HG03378 (cell line): ENCODE measurements around the gene KRCC1.
"Not testable (repeated sequence)": the region's sequence is repeated elsewhere in the genome, so short reads cannot be mapped to it uniquely, and the experiment has no call there.

ENCODE experiments used
- ATAC-seq: cut with Tn5 transposase; IDR thresholded peaks from one replicate; pipeline ENCODE4 v1.9.1; 2021; ENCODE audit warnings: mild to moderate bottlenecking, moderate library complexity; ENCODE audit not compliant: unreplicated experiment

KRCC1 gene

DNA sequence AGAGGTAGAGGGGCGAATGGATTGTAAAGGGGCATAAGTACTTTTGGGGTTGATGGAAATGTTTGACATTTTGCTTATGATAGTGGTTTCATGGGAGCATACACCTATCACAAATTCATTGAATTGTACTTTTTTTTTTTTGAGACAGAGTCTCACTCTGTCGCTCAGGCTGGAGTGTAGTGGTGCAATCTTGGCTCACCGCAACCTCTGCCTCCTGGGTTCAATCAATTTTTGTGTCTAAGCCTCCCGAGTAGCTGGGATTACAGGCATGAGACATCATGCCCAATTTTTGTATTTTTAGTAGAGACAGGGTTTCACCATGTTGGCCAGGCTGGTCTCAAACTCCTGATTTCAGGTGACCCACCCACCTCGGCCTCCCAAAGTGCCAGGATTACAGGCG, 10.0 kb downstream of the KRCC1 start:
- not testable (repeated sequence) for ATAC-seq

DNA sequence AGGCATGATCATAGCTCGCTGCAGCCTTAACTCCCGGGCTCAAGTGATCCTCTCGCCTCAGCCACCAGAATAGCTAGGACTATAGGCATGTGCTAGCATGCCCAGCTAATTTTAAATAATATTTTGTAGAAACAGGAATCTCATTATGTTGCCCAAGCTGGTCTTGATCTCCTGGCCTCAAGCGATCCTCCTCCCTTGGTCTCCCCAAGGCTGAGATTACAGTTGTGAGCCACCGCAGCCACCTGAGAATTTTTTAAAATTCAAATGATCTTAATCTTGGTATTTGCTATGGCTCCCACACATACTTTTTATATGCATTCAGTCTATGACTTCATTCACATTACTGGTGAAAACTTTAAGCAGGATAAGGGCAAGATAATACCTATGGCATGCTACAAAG, 13.1 kb downstream of the KRCC1 start:
- ATAC-seq: no peak

GRCh38 chr2:88038263-88039105, 17.1 kb downstream of the KRCC1 start:
- ATAC-seq: no peak

GRCh38 chr2:88036606-88037005, 19.0 kb downstream of the KRCC1 start:
- no peak for ATAC-seq

GRCh38 chr2:88036182-88036581, 19.4 kb downstream of the KRCC1 start:
- no peak for ATAC-seq

GRCh38 chr2:88032070-88032702, 23.4 kb downstream of the KRCC1 start:
- no peak for ATAC-seq

DNA sequence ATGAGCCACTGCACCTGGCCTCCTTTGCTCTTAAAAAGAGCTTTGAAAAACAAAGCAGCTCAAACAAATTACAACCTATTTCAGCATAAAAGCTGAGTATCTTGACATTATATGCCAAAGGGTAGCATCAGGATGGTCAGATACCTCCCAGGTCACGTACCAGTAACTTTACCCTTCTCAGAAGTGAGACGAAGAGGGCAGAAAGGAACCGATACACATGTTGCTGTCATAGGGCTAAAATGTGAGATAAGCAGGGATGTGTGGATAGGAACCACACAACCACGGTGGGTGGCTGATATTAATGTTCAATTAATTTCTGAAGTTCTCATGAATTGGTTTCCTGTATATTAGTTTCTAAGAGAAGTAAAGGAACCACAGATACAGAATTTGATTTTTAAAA, 26.7 kb downstream of the KRCC1 start:
- ATAC-seq: no peak

GRCh38 chr2:88027697-88028389, 27.7 kb downstream of the KRCC1 start:
- no peak for ATAC-seq

DNA sequence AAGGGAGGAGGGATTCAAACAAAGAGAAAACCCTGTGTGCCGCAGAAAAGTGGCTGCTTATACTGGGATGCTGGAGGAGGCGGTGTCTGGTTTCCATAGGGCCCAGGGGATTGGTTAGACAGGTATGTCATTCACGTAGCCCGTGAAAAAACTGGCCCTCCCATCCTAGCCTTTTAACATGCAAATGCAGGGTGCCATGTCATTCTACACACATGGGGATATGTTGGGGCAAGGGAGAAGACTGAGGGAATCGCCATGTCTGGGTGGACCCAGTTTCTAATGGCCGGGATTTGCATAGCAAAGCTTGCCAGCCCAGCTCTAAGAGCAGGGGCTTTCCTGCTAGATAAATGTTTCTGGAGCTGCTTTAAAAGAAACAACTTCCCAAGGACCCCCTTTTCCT, 31.1 kb downstream of the KRCC1 start:
- no peak for ATAC-seq

- ATAC-seq: no peak
Measured at GRCh38 chr2:88022669-88022921, 33.0 kb downstream of the KRCC1 start.

- no peak for ATAC-seq
Measured at GRCh38 chr2:88019985-88020384, 35.6 kb downstream of the KRCC1 start.

- no peak for ATAC-seq
Measured at GRCh38 chr2:88018909-88019308, 36.7 kb downstream of the KRCC1 start.

- not testable (repeated sequence) for ATAC-seq
Measured at GRCh38 chr2:88018077-88018805, 37.3 kb downstream of the KRCC1 start.

GRCh38 chr2:88017780-88018038, 37.9 kb downstream of the KRCC1 start:
- ATAC-seq: not testable (repeated sequence)

GRCh38 chr2:88016960-88017779, 38.4 kb downstream of the KRCC1 start:
- ATAC-seq: peak; percentile 45

- ATAC-seq: peak; percentile 89
Measured at GRCh38 chr2:88016086-88016959, 39.3 kb downstream of the KRCC1 start, which contains the start of gene RNU2-63P. TSS of gene RNU2-63P (minus strand) at chr2:88016547.

DNA sequence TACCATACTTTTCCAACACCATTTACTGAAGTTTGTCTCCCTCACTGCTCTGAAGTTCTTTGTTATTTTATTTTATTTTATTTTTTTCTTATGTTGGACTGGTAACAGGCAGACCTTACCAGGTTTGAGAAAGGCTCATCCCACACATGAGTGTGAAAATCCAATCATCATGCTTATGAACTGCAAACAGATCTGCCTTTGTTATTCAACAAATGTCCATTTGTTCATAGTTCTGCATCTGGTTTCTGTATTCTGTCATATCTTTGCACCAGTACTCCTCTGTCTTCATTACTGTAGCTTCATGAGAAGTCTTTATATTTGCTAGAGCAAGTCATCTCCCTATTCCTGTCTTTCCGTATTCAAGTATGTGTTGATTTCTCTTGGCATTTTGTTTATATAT, 44.6 kb downstream of the KRCC1 start:
- no peak for ATAC-seq

- no peak for ATAC-seq
Measured at GRCh38 chr2:88010136-88010535, 45.4 kb downstream of the KRCC1 start.

DNA sequence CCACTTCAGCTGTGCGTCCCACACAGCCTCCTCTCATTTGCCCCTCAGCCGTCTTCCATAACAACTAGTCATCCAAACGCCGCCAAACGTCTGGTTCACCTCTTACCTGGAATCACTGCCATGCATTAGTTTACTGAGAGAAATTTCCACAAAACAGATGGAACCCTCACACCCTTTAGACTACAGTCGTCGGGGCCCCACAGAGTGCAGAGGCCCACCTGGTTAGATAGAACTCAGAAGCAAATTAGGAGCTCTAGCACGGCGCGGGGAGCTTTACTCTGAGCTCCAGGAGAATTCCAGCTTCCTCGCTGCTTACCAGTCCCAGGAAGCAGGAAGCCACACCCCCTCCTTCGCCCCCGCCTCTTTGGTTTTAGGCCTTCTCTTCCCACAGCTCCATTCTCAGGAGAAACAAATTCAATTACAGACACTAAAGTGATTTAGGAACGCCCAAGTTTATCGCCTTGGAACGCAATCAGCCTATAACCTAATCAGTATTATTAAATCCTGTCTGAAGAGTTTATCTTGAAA, 48.6 kb downstream of the KRCC1 start:
- ATAC-seq: no peak

DNA sequence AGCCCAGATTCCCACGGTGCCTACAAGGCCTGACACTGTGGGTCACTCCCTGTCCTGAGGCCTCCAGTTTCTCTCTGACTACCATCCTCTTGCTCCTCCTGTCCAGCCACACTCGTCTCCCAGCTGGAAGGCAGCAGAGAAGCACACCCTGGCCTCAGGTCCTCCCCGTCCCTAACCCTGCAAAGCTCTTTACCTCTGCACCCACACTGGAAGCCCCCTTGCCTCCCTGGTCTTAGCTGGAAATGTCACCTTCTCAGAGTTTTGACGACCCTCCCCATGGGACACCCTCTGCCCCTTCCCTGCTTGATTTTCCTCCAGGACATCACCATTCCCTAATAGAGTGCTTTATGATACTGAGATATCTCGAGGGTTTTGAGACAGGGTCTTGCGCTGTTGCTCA, 49.8 kb downstream of the KRCC1 start:
- no peak for ATAC-seq
